ENCODE results near the gene MOB3B. TPM values are rescaled to one million over a fixed set of nuclear protein-coding genes. Genes with fewer than 3 reads are reported as not detected.

The MOB3B gene
- total RNA-seq, 1 donor from 2014 or later, result 14.0 TPM

GRCh38 chr9:27391040-27391895 is 138.3 kb downstream of the MOB3B start:
- Histone ChIP-seq H3K4me1 (peaks cover 49% of the 10 kb centered on the region), H3K79me2 (ENCODE audit: low read depth) (peaks cover 35% of the 10 kb centered on the region), H3K36me3 (no peaks in the 10 kb centered on the region), H2AFZ (replicated peaks) (no peak overlapping the region), H3K27me3 (no peaks in the 10 kb centered on the region), H3K4me2 (no peak overlapping the region), H4K20me1 (ENCODE audit: low read depth) (peaks cover 30% of the 10 kb centered on the region), H3K9me3 (ENCODE audit: low read depth) (no peaks in the 10 kb centered on the region), H3F3A (ENCODE audit: low read depth) (peaks cover 22% of the 10 kb centered on the region), H3K27ac (no peak overlapping the region), H3K9ac (no peak overlapping the region), H3K4me3 (no peak overlapping the region)
- DNase-seq (ENCODE audit: low spot score), result no peak
- Mint-ChIP-seq H3K27ac (no peak overlapping the region), H3K36me3 (no peaks in the 10 kb centered on the region), H3K4me1 (peaks cover 39% of the 10 kb centered on the region), H3K9me3 (no peaks in the 10 kb centered on the region), H3K27me3 (ENCODE audit: insufficient read depth, low read depth) (no peaks in the 10 kb centered on the region), H3K4me3 (no peak overlapping the region)
- TF ChIP-seq EZH2phosphoT487 (IDR thresholded peaks at IDR 0.05) (no peak), CTCF (IDR thresholded peaks at IDR 0.05) (no peak), EZH2 (IDR thresholded peaks at IDR 0.05) (no peak)

- no peak overlapping the region for H3K4me2 ChIP-seq
- no peaks in the 10 kb centered on the region for H3K9me3 ChIP-seq (ENCODE audit: low read depth)
- Mint-ChIP-seq H3K36me3 (no peaks in the 10 kb centered on the region), H3K9me3 (no peaks in the 10 kb centered on the region), H3K4me1 (peaks cover 15% of the 10 kb centered on the region), H3K27me3 (ENCODE audit: insufficient read depth, low read depth) (peaks cover 2% of the 10 kb centered on the region), H3K27ac (no peak overlapping the region), H3K4me3 (no peak overlapping the region)
- no peak overlapping the region for H3K9ac ChIP-seq
- H3K27ac ChIP-seq, result no peak overlapping the region
- peaks cover 19% of the 10 kb centered on the region for H3K4me1 ChIP-seq
- H3K36me3 ChIP-seq, result no peaks in the 10 kb centered on the region
- peaks cover 23% of the 10 kb centered on the region for H3K79me2 ChIP-seq (ENCODE audit: low read depth)
- no peaks in the 10 kb centered on the region for H3F3A ChIP-seq (ENCODE audit: low read depth)
- H2AFZ ChIP-seq (replicated peaks), result no peak overlapping the region
- TF ChIP-seq CTCF (IDR thresholded peaks at IDR 0.05) (no peak), EZH2 (IDR thresholded peaks at IDR 0.05) (no peak), EZH2phosphoT487 (IDR thresholded peaks at IDR 0.05) (no peak)
- no peak overlapping the region for H3K4me3 ChIP-seq
- no peak for DNase-seq (ENCODE audit: low spot score)
- peaks cover 15% of the 10 kb centered on the region for H4K20me1 ChIP-seq (ENCODE audit: low read depth)
- no peaks in the 10 kb centered on the region for H3K27me3 ChIP-seq
Observed at GRCh38 chr9:27388150-27388549, 141.5 kb downstream of the MOB3B start.

- peaks cover 14% of the 10 kb centered on the region for H3K4me1 Mint-ChIP-seq
- no peak overlapping the region for H3K4me3 Mint-ChIP-seq
- Histone ChIP-seq H3K9ac (no peak overlapping the region), H3K4me3 (no peak overlapping the region), H3K27me3 (no peaks in the 10 kb centered on the region), H3K36me3 (no peaks in the 10 kb centered on the region), H4K20me1 (ENCODE audit: low read depth) (peaks cover 15% of the 10 kb centered on the region), H3F3A (ENCODE audit: low read depth) (no peaks in the 10 kb centered on the region), H3K9me3 (ENCODE audit: low read depth) (no peaks in the 10 kb centered on the region), H3K4me1 (peaks cover 18% of the 10 kb centered on the region), H3K4me2 (no peak overlapping the region), H3K79me2 (ENCODE audit: low read depth) (peaks cover 21% of the 10 kb centered on the region), H3K27ac (no peak overlapping the region), H2AFZ (replicated peaks) (no peak overlapping the region)
- peaks cover 2% of the 10 kb centered on the region for H3K27me3 Mint-ChIP-seq (ENCODE audit: insufficient read depth, low read depth)
- no peaks in the 10 kb centered on the region for H3K36me3 Mint-ChIP-seq
- DNase-seq (ENCODE audit: low spot score), result no peak
- TF ChIP-seq CTCF (IDR thresholded peaks at IDR 0.05) (no peak), EZH2phosphoT487 (IDR thresholded peaks at IDR 0.05) (no peak), EZH2 (IDR thresholded peaks at IDR 0.05) (no peak)
- no peaks in the 10 kb centered on the region for H3K9me3 Mint-ChIP-seq
- no peak overlapping the region for H3K27ac Mint-ChIP-seq
Observed at GRCh38 chr9:27387722-27388121, 141.9 kb downstream of the MOB3B start.
